ENCODE data around the gene FRMD5.
"Not testable (repeated sequence)": the region's sequence is repeated elsewhere in the genome, so short reads cannot be mapped to it uniquely, and the experiment has no call there.

The FRMD5 gene

DNA sequence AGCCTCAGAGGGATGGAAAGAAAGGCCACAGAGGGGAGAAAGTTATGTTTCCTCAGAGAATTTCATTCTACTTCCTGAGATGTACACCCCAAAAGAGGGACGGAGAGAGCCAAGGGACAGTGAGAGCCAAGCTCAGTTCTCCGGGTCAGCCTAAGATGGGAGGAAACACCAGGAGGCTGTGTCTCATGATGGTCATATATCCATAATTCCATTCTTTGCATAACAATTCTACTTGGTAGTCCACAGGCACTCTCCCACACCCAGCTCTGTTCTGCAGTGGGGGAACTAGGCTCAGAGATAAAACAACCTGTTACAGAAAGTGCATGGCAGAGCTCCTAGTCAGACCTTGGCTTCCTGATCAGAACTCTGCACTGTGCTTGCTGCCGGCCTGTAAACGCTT, 313.8 kb downstream of the FRMD5 start:
- DNase-seq = no peak

DNA sequence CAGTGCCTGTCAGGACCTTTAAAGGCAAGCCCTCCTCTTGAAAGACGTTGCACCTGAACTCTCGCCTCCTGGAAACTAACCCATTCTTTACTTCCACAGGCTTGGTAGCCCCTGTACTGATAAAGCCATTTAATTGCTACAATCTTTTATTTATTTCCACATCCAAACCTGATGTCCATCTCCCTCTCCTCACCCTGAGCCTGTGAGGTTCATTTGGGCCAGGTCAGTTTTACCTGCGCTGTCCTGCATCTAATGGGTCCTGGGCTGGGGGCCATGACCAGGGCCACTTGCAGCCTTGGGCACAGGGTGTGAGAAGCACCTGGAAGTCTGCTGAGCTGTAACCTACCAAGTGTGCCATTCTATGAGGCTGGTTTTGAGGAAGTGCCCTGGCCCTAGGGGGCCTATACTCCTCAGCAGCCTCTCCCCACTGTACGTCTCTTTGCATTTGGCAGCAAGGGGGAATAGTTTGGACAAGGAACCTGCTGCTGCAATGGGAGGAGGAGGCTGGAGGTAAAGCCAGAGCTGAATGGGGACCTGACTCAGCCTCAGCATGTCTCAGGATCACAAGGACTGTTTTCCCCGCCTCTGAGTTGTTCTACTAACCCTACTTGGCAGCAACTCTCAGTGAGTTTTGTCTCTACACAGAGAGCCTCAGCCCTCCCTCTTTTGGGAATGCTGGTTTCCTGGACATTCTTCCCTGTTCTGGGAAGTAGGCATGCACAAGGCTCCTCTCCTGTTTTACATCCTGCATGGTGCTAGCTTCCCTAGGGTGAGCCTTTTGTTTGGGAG, 314.5 kb downstream of the FRMD5 start:
- no peak for DNase-seq

DNA sequence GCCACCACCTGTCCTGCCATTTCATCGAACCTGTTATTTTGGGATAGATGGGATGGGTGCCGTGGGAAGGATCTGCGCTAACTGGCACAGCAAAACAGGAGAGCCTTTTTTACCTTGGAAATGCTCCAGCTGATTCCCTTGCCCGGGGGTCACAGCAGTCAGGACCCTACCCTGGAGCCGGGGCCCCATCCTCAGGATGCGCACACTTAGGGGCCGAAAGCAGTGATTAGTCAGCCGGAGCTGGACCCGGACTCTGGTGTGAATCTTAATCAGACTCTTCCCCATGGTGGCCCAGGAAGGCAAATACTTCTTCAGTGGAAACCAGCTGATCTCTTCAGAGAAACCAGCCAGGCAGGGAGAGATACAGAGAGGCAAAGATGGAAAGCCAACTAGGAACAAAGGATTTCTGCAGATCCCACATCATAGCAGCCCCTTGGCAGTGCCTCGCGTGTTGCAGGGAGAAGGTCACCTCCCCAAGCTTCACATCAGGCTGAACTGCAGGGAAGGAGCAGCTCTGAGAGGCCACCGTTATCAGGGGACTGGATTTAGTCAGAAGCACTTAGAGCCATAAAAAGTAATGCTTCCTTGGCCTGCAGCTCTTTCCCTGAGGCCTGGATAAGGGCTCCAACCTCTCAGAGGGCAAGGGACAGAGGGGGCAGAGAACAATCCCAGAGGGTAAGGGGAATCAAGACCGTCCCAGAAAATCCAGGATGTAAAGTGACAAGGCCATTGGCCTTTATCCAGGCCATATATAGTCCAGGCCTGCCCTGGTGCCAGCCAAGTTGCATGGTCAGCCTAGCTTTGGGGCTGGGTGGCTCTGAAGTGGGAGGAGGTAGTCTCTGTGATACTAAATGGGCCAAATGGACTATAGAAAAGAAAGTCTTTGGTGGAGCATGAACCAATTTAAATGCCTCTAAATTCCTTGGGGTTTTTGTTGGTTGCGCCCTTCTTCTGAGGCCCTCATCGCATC, 315.4 kb downstream of the FRMD5 start:
- no peak for DNase-seq

DNA sequence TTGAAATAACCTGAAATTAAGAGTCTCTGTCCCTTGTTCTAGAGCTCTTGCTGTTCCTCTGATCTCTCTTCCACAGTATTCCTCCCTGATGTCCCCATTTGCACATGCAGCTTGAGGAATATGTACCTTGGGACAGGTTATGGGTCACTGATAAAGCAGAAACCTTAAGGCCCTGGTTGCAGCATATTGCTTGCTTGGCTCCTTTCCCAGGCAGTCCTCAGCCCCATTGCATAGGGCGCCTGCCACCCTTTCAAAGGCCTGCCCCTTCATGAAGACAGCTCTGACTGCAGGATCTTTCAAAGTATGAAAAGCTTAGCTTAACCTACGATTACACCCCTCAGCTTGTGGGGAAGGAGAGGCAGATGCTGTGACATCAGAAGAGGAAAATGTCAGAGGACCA, 316.6 kb downstream of the FRMD5 start:
- DNase-seq = no peak

DNA sequence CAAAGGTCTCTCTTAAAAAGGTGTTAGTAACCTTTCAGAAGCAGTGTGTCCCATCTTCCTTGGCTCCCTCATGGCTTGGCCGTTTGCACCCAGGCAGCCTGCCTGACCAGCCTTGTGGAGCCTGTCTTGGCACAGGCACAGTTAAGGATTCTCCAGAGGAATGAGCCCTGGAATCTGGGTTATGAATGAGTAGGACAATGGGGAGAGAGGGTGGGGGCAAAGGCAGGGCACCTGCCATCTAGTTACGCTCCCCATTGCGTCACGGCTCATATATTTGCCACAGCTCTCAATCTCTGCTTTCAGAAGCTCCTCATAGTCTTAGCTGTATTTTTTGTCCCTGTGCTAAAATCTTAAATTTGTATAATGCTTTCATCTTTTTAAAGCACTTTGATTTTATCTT, 317.7 kb downstream of the FRMD5 start:
- DNase-seq = no peak

DNA sequence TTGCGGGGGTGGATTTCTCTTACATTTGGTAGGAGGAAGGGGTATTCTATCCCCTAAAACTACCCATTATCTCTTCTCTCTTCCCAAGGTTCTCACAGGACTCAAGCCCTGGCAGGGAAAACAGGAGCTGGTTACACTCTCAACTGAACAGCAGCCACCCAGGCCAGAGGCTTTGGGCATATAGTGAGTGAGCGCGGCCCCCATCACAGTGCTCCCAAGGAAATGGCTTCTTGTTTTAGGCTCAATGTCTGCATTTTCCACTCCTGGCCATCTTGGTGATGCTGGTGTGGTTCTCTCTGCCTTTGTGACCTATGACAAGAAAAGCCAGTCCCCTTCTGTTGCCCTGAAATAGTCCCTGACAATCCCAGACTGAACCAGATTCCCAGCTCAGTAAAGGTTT, 318.2 kb downstream of the FRMD5 start:
- no peak for DNase-seq

DNA sequence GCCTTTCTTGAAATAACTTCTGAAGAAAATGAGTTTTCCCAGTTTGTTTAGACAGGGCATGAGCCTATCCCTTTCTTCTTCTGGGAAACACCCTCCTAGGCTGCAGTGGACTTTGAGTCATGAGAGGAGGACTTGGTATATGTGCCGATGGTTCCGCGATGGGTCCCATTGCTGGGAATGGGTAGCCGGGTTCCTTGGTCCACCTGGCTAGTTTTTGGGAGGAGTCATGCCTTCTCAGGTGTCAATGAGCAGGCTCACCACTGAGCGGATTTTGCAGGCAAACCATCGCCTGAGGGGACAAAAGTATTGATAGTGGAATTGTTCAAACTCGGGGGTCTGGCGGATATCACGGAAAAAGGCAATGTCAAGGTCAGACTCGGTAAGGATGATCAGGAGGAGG, 321.4 kb downstream of the FRMD5 start:
- no peak for DNase-seq

DNA sequence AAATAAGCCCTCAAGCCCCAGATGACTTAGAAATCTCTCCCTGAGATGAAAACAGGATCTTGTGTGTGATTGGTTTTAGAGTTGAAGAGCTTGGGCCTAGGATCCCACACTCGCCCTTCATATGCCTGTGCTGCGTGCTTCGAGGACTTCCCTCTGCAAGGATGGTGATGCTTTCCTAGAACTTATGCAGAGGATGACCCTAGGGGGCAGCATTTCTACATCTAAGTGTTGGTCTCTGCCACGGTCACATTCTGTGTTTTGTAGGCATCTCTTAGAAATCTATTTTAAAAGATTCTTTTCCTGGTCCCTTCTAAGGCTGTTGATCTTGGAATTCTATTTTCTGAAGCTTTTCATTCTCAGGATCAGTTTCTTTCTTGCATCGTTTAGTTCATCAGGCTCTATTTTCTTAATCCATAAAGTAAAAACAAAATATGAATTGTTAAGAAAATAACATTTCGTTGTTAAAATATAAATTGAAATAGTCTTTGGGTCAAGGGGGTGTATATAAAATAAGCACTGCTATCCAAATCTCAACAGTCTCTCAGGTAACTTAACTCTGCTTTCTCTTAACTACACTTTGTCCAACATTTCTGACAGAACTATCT, 322.6 kb downstream of the FRMD5 start:
- no peak for DNase-seq

DNA sequence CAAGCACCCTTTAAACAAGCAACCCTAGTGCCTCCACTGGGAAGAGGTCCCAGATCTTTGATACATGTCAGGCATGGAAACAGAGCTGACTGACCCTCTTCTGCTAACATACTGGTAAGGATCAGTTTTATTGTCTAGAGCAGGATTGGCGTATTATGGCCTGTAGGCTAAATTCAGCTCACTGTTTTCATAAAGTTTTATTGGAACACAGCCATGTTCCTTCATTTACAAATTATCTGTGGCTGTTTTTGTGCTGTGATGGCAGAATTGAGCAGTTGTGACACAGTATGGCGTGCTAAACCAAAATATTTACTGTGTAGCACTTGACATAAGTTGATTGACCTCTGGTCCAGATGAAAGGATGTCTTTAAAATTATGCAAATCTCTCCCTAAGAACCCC, 323.2 kb downstream of the FRMD5 start:
- DNase-seq = no peak

DNA sequence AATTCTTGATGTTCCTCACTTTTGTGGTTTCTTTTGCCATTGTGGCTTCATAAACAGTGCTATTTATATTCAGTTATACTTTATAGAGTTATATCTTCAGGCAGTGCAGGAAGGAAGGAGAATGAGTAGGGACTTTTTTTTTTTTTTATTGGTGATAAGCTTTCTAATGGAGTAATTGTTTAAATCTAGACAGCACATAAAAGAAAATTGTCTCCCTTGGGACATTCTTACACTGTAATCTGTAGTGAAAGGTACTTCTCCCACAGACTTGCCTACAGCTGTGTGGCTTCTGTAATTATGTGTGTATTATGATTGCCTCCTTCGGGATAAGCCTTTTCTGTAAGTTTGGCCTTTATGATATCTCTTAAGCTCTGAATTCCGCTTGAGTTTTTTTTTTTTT, 326.7 kb downstream of the FRMD5 start:
- DNase-seq = no peak

DNA sequence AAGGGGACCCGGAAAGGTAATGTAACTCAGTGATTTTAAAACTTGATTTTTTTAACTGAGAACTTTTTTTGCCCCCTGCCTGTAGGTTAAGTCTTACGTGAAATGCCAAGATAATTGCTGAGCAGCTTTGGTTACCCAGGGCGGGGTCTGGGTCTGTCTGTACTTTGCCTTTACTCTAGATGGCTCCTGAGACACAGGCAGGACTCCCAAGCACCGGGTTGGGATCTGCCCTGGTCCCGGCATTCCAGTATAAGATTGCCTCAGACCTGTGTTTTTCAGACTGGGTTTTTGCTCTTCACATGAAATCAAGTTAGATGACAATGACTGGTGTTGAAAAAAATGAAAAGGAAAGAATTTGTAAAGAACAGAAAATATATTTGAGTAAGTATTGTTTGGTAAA, 328.0 kb downstream of the FRMD5 start:
- DNase-seq = no peak

DNA sequence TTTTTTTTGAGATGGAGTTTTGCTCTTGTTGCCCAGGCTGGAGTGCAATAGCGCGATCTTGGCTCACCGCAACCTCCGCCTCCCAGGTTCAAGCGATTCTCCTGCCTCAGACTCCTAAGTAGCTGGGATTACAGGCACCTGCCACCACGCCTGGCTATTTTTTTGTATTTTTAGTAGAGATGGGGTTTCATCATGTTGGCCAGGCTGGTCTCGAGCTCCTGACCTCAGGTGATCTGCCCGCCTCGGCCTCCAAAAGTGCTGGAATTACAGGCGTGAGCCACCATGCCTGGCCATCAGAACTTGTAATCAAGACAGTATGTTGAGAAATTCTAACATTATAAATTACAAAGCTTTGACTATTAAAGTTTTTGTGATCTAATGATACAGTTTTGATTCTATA, 328.4 kb downstream of the FRMD5 start:
- not testable (repeated sequence) for DNase-seq

DNA sequence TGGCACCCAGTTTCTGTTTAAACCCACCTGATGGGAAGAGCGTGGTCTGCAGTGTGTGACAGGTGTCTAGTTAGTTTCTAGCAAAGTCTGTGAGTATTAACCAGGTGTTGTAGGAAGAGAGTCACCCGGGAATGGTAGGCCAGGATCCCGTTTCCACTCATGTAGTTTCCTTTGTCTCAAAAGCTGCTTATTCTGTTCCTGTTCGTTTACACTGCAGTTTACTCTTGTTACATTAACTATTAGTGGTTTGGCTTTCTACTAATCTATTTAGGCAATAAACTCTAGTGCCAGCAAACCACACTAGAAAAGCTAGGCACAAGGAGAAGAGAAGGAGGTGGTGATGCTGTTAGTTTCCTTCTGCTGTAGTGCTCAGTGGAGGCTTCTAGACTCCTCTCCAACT, 335.5 kb downstream of the FRMD5 start:
- DNase-seq = no peak

DNA sequence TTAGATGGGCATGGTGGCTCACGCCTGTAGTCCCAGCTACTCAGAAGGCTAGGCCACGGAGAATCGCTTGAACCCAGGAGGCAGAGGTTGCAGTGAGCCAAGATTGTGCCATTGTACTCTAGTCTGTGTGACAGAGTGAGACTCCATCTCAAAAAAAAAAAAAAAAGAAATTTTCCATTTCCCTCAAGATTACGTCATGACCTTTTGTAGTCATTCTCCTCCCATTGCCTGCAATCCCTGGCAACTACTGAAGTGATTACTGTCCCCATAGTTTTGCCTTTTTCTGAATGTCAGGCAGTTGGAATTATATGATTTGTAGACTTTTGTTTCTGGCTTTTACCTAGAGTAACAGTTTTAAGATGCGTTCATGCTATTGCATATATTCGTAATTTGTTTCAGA, 340.3 kb downstream of the FRMD5 start:
- no peak for DNase-seq

DNA sequence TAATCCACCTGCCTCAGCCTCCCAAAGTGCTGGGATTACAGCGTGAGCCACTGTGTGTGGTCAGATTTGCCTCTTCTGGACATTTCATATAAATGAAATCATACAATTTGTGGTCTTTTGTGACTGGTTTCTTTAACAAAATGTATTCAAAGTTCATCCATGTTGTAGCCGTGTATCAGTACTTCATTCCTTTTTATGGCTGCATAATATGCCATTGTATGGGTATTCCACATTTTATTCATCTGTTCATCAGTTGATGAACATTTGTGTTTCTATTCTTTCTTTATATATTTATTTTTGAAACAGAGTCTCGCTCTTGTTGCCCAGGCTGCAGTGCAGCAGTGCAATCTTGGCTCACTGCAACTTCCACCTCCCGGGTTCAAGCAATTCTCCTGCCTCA, 342.5 kb downstream of the FRMD5 start:
- no peak for DNase-seq

DNA sequence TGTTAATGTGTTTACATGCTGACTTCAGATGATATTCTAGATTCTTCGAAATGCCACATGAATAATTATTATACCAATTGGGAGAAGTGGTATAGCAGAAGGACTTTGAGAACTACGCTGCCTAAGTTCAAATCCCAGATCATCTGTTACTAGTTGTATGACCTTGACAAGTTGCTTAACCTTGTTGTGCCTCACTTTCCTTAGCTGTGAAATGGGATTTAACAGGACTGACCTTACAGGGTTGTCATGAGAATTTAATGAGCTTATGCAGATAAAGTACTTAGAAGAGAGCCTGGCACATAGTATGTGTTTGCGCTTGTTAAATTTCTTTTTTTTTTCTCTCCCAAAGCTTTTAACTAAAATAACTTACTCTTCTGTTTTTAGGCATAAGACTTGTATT, 343.8 kb downstream of the FRMD5 start:
- no peak for DNase-seq

DNA sequence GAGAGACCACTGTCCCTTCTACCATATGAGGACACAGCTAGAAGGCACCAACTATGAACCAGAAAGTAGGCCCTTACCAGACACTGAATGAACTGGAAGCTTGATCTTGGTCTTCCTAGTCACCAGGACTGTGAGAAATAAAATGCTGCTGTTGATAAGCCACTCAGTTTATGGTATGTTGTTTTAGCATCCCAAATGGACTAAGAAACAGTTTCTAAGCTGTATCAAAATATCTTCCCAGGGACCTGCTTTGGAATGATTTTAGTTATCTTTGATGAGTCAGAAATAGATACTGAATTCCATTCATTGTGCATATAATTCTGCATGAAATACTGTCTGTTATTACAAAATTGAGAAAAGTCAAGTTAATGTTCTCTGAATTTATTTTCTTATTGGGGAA, 349.6 kb downstream of the FRMD5 start:
- no peak for DNase-seq

DNA sequence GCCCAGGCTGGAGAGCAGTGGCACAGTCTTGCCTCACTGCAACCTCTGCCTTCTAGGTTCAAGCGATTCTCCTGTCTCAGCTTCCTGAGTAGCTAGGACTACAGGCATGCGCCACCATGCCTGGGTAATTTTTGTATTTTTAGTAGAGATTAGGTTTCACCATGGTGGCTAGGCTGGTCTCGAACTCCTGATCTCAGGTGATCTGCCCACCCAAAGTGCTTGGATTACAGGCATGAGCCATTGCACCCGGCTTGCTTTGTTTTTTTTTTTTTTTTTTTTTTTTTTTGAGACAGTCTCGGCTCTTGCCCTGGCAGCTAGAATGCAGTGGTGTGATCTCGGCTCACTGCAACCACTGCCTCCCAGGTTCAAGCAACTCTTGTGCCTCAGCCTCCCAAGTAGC, 362.6 kb downstream of the FRMD5 start:
- DNase-seq = not testable (repeated sequence)

DNA sequence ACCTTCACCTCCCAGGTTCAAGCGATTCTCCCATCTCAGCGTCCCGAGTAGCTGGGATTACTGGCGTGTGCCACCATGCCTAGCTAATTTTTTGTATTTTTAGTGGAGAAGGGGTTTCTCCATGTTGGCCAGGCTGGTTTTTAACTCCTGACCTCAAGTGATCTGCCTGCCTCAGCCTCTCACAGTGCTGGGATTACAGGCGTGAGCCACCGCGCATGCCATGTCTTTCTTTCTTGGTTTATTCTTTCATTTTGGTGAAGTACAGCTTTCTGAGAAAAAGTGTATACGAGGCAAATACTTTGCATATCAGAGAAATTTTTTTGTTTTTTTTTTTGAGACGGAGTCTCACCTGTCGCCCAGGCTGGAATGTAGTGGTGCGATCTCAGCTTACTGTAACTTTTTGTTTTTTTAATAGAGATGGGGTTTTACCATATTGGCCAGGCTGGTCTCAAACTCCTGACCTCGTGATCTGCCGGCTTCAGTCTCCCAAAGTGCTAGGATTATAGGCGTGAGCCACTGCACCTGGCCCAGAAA, 363.5 kb downstream of the FRMD5 start:
- not testable (repeated sequence) for DNase-seq

DNA sequence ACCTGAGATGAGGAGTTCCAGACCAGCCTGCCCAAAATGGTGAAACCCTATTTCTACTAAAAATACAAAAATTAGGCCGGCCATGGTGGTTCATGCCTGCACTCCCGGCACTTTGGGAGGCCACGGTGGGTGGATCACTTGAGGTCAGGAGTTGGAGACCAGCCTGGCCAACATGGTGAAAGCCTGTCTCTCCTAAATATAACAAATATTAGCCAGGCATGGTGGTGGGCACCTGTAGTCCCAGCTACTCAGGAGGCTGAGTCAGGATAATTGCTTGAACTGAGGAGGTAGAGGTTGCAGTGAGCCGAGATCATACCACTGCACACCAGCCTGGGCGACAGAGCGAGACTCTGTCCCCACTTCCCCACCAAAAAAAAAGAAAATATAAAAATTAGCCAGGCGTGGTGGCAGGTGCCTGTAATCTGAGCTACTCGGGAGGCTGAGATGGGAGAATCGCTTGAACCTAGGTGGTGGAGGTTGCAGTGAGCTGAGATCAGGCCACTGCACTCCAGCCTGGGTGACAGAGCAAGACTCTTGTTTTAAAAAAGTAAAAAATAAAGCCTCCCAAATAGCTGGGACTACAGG, 364.3 kb downstream of the FRMD5 start:
- not testable (repeated sequence) for DNase-seq

DNA sequence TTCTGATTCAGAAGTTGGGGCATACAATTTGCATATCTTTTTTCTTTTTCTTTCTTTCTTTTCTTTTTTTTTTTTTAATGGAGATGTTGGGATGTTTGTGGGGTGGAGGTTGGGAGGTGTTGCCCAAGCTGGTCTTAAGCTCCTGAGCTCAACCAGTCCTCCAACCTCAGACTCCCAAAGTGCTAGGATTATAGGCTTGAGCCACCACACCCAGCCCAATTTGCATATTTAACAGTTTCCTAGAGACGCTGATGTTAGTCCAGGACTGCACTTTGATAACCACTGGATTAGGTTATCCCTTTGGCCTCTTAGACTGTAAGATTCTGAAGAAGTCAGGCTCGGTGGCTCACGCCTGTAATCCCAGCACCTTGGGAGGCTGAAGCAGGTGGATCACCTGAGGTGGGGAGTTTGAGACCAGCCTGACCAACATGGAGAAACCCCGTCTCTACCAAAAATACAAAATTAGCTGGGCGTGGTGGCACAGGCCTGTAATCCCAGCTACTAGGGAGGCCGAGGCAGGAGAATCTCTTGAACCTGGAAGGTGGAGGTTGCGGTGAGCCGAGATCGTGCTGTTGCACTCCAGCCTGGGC, 365.0 kb downstream of the FRMD5 start:
- not testable (repeated sequence) for DNase-seq

DNA sequence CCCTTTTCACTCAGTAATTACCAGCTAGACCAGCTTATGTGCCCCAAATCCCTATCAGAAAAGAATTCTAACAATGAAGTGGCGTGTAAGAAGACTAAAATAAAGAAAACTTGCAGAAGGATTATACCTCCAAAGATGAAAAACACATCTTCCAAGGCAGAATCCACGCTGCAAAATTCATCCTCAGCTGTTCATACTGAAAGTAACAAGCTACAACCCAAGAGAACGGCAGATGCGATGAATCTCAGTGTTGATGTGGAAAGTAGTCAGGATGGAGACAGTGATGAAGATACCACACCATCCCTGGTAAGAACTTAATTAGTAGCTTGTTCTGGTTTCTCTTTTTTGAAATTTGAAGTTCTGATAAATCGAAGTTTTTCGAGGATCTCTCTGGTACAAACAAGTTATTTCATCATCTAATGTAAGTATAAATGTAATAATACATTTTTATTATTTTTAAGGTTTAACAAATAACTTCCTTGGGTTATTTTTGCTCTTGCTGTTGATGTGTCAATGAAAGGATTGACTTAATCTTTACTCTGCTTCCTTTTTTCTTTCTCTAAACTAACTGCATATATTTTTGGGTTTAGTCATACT, 366.9 kb downstream of the FRMD5 start:
- DNase-seq = no peak

All from NCI-H524 treated with DMSO at 0.1 percent for 48 hours (cell line).